Activated CD4-positive, alpha-beta memory T cell treated with anti-CD3 and anti-CD28 coated beads, Interleukin-2, amount 10 ng/mL, durations not matched to agents 7 days and 5 days (primary cell): ENCODE measurements around the gene SNX22. TPM values are rescaled to one million over a fixed set of nuclear protein-coding genes. Genes with fewer than 3 reads are reported as not detected.
A peak's percentile ranks its signal among the peaks of the same experiment; 100 is the strongest.

Experiments
- CTCF ChIA-PET: fragments of 350-600 bp; sonication (Branson Sonifier 250); formaldehyde crosslinking; loops from one replicate; lab custom pipeline; 2021; ENCODE audit warnings: antibody characterized with exemption, inconsistent platforms; lab: Charles Lee
- POLR2A ChIA-PET: fragments of 350-600 bp; sonication (Branson Sonifier 250); formaldehyde crosslinking; loops from one replicate; lab custom pipeline; 2021; ENCODE audit warnings: antibody characterized with exemption; lab: Charles Lee
- DNase-seq: peaks from one replicate; pipeline ENCODE4 v3.0.0-alpha.2; 2020
- H3K27ac Mint-ChIP-seq: one replicate; pipeline ENCODE4 v1.8.0; 2021; ENCODE audit warnings: mild to moderate bottlenecking, mixed read lengths
- H3K27me3 Mint-ChIP-seq: one replicate; pipeline ENCODE4 v1.8.0; 2021; ENCODE audit warnings: mixed read lengths
- H3K36me3 Mint-ChIP-seq: one replicate; pipeline ENCODE4 v1.8.0; 2021; ENCODE audit warnings: low read depth, mixed read lengths
- H3K4me1 Mint-ChIP-seq: one replicate; pipeline ENCODE4 v1.8.0; 2021; ENCODE audit warnings: mixed read lengths
- H3K4me3 Mint-ChIP-seq: one replicate; pipeline ENCODE4 v1.8.0; 2021; ENCODE audit warnings: mild to moderate bottlenecking, mixed read lengths
- H3K9me3 Mint-ChIP-seq: one replicate; pipeline ENCODE4 v1.8.0; 2021; ENCODE audit warnings: mixed read lengths
- total RNA-seq, 2 experiments: library from RNA; stranded (reverse); gene quantifications; one replicate each; pipeline ENCODE4 v1.2.3, GENCODE V29; 2021

The SNX22 gene
- total RNA-seq, 2 experiments from 2014 or later = 0.55 to 0.68 TPM

DNA sequence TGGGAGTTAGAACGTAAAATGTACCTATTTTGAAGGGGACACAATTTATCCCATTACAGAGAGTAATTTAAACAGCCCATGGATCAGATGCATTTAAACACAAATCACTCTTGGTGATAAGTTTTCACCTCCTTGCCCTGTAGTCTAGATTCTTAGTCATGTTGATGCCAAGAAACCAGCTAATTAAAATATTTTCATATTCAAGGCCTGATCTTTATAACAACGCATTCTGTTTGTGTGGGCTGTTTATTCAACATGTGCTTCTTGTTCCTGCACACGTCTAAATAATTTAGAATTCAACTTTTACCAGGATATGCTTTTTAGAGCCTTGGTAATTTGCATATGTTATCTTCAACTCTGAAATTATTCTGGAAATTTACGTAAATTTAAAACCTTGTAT, 29.9 kb upstream of the SNX22 start:
- POLR2A ChIA-PET = no interaction called here
- Mint-ChIP-seq H3K36me3 (peaks cover 51% of the 10 kb centered on the region), H3K27ac (no peak overlapping the region), H3K4me1 (peaks cover 2% of the 10 kb centered on the region), H3K9me3 (no peaks in the 10 kb centered on the region), H3K4me3 (no peak overlapping the region), H3K27me3 (no peaks in the 10 kb centered on the region)
- CTCF ChIA-PET = interaction anchor here (0.9 kb wide), 1 partner anchor 31 kb away, joined by 3 read pairs; no protein-coding TSS in a partner anchor
- DNase-seq = no peak

DNA sequence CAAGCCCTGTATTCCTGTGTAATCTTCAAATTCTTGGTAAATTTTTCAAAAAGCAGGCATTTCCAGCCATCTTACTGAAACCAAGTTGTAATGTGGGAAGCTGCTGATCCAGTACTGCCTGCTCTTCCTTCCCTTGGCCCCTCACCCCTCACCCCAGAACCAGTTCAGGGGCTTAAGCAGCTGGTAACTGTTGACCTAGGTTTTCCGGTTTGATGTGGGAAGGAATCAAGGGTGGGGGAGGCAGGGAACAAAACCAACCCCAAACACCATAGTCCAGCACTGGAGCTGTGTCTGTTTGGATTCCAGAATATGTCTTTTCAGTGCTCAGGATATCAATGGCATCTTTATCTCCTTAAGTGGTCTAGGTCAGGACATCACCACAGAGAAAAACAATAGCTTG, 29.1 kb upstream of the SNX22 start:
- Mint-ChIP-seq H3K4me3 (no peak overlapping the region), H3K27ac (no peak overlapping the region), H3K36me3 (peaks cover 53% of the 10 kb centered on the region), H3K4me1 (peaks cover 2% of the 10 kb centered on the region), H3K9me3 (no peaks in the 10 kb centered on the region), H3K27me3 (no peaks in the 10 kb centered on the region)
- CTCF ChIA-PET = interaction anchor here (0.7 kb wide), 1 partner anchor 1752 kb away, joined by 3 read pairs; no protein-coding TSS in a partner anchor
- DNase-seq = no peak
- POLR2A ChIA-PET = interaction anchor here (1.2 kb wide), 1 partner anchor 26 kb away, joined by 3 read pairs; no protein-coding TSS in a partner anchor

DNA sequence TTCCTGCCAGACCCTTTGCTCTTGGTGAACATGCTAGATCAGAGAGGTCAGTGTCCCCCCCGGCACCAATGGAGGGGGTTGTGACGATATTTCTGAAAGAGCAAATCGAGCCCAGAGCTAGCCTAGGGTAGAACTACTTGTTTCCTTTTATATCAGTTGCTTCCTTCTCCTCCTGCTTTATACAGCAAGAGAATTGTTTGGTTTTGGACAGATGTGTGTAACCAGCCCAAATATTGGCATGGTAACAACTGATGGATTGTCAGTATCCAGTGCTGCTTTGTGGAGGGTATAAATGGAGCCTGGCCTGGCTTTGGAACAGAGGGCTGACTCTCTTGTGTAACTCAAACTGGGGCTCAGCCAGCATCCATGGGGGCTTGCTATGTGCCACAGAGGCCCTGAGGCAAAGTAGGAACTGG, 28.6 kb upstream of the SNX22 start:
- CTCF ChIA-PET = interaction anchor here (0.6 kb wide), 1 partner anchor 860 kb away, joined by 3 read pairs; no protein-coding TSS in a partner anchor
- Mint-ChIP-seq H3K9me3 (no peaks in the 10 kb centered on the region), H3K36me3 (peaks cover 55% of the 10 kb centered on the region), H3K27me3 (no peaks in the 10 kb centered on the region), H3K4me1 (peaks cover 5% of the 10 kb centered on the region), H3K4me3 (no peak overlapping the region), H3K27ac (no peak overlapping the region)
- DNase-seq = no peak
- POLR2A ChIA-PET = interaction anchor here (1.2 kb wide), 1 partner anchor 27 kb away, joined by 3 read pairs; no protein-coding TSS in a partner anchor

DNA sequence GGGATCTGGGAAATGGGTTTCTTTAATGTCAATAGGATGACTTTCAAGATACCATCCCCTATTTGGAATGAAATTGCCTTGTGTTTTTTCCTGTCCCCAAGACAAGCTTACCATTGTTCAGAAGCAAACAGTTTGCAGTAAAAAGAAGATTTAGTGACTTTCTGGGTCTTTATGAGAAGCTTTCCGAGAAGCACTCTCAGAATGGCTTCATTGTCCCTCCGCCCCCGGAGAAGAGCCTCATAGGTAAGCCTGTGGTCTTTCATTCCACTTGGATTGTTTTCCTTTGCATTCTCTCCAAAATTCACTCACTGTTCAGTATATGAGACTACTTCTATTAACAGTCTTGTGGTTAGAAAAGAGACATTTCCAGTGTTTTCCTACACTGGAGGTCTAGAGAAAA, 25.6 kb upstream of the SNX22 start:
- Mint-ChIP-seq H3K27ac (no peak overlapping the region), H3K9me3 (no peaks in the 10 kb centered on the region), H3K4me3 (no peak overlapping the region), H3K36me3 (peaks cover 57% of the 10 kb centered on the region), H3K4me1 (peaks cover 5% of the 10 kb centered on the region), H3K27me3 (no peaks in the 10 kb centered on the region)
- POLR2A ChIA-PET = no interaction called here
- CTCF ChIA-PET = no interaction called here
- no peak for DNase-seq

DNA sequence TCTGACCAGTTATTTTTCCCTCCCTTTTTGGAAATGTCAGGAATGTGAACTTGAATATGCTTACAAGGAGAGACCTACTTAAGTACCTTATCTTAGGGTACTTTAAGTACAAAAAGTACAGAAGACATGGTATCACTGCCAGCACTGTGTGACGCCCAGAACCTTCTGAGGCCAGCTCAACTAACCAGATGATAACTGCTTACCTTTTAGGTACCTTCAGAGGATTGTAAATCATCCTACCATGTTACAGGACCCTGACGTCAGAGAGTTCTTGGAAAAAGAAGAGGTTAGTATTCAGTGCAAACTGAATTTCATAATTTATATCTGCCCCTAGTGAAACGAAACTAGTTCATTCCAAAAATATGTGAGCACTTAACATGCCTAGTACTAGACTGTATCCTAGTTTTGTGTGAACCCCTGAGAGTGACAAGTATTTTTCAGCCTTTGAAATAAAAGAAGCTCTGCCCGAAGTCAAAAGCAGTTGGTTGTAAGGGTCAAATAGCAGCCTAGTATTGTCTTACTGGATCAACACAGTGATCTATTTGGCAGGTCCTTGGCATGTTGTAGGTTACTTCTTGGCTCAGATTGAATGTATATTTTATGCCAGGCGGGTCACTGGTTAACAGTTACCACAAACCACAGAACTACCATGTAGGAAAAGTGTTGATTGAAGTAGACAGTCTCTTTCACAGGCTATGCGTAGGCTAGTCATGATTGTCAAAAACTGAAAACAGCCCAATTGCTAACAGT, 23.8 kb upstream of the SNX22 start:
- Mint-ChIP-seq H3K4me3 (no peak overlapping the region), H3K4me1 (peaks cover 5% of the 10 kb centered on the region), H3K9me3 (no peaks in the 10 kb centered on the region), H3K27me3 (no peaks in the 10 kb centered on the region), H3K36me3 (peaks cover 69% of the 10 kb centered on the region), H3K27ac (no peak overlapping the region)
- POLR2A ChIA-PET = no interaction called here
- CTCF ChIA-PET = no interaction called here
- no peak for DNase-seq

DNA sequence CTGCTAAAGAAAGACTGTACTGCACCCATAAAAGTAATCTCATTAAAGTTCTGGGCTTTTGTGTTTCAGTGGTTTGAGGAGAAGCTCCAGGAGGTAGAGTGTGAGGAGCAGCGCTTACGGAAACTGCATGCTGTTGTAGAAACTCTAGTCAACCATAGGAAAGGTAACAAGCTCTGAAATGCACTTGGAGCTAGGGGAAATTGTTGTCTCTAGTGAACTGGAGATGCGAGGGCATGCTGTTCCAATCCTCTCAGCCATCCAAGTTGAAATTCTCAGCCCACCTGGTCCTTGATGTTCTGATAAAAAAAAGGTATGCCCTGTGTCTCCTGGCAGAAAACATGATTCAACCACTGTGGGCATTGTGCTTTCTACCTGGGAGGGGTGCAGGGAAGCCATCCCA, 21.4 kb upstream of the SNX22 start:
- Mint-ChIP-seq H3K4me1 (peaks cover 5% of the 10 kb centered on the region), H3K36me3 (peaks cover 75% of the 10 kb centered on the region), H3K27me3 (no peaks in the 10 kb centered on the region), H3K27ac (no peak overlapping the region), H3K4me3 (no peak overlapping the region), H3K9me3 (no peaks in the 10 kb centered on the region)
- no peak for DNase-seq
- ChIA-PET CTCF (interaction anchor here (1.5 kb wide), 1 partner anchor 23 kb away, joined by 4 read pairs; no protein-coding TSS in a partner anchor), POLR2A (no interaction called here)

DNA sequence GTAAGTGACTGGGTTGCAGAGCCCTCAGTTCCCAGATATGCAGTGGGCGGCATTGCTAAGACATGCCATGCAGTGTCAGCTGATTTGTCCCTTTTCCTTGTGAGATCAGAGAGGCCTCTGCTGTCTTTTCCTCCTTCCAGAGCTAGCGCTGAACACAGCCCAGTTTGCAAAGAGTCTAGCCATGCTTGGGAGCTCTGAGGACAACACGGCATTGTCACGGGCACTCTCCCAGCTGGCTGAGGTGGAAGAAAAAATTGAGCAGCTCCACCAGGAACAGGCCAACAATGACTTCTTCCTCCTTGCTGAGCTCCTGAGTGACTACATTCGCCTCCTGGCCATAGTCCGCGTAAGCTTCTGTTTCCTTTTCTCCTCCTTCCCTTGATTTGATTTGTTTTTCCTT, 20.0 kb upstream of the SNX22 start:
- H3K27ac Mint-ChIP-seq = peak overlapping the region; percentile 14

DNA sequence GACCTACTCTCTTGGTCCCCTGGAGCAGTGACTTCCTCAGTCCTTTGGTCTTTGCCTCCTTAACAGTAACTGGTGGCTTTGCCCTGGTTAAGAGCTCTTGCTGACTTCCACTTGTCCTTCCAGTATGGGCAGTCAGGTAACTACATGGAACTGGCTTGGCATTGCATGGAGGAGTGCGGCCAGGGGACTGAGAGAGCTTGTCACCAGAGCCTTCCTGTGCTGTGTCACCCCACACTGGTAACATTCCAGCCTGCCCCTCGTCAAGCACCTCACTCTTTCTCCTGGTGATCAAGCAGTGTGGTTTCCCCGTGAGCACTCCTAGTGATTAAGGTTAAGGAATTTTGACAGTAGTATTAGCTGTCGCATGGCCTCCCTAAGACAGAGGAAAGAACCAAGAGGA, 19.3 kb upstream of the SNX22 start:
- Mint-ChIP-seq H3K27ac (no peak overlapping the region), H3K4me3 (no peak overlapping the region), H3K9me3 (no peaks in the 10 kb centered on the region), H3K36me3 (peaks cover 78% of the 10 kb centered on the region), H3K27me3 (no peaks in the 10 kb centered on the region), H3K4me1 (peaks cover 5% of the 10 kb centered on the region)
- ChIA-PET POLR2A (interaction anchor here (0.9 to 1.5 kb wide), 2 partner anchors 10 to 31 kb away, joined by 3 to 4 read pairs; partner anchors contain the start of gene PPIB), CTCF (no interaction called here)
- no peak for DNase-seq

More for the DNA sequence above, 20.0 kb upstream of the SNX22 start:
- Mint-ChIP-seq H3K4me3 (no peak overlapping the region), H3K4me1 (peaks cover 5% of the 10 kb centered on the region), H3K27me3 (no peaks in the 10 kb centered on the region), H3K9me3 (no peaks in the 10 kb centered on the region), H3K36me3 (peaks cover 77% of the 10 kb centered on the region)
- DNase-seq = no peak
- ChIA-PET POLR2A (interaction anchor here (1.0 to 1.5 kb wide), 3 partner anchors 22 to 36 kb away, joined by 3 to 4 read pairs (median 3); partner anchors contain the start of genes PPIB and SNX1), CTCF (interaction anchor here (0.6 kb wide), 1 partner anchor 989 kb away, joined by 3 read pairs; no protein-coding TSS in a partner anchor)

DNA sequence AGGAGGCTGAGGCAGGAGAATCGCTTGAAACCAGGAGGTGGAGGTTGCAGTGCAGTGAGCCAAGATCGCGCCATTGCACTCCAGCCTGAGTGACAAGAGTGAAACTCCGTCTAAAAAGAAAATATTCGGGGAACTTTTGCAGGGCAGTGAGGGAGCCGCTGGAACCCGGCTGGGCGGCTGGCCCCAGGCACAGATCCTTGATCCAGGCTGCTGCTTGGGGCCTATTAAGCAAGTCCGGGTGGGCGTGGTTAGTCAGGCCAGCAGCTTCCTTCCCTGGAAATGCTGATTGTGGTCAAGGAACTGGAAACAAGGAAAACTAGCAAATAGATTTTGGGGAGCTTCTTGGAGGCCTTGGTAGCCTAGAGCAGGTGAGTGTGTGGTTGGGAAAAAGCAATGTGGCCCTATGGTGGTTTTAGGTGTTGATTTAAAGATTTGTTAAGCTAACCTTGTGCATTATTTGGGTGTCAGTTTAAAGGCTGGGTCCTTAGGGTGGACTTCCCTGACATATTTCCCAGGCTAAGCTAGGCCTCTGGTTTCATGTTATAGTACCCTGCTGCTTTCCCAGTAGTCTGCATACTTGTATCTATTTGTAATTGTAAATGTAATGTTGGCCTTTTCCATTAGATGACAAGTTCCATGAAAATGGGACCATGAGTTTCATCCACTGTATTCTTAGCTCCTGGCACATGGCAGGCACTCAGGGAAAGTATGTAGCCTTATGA, 17.7 kb upstream of the SNX22 start:
- CTCF ChIA-PET = interaction anchor here (0.9 kb wide), 1 partner anchor 10 kb away, joined by 3 read pairs; no protein-coding TSS in a partner anchor
- Mint-ChIP-seq H3K36me3 (peaks cover 76% of the 10 kb centered on the region), H3K4me1 (no peaks in the 10 kb centered on the region), H3K4me3 (no peak overlapping the region), H3K27me3 (no peaks in the 10 kb centered on the region), H3K9me3 (no peaks in the 10 kb centered on the region), H3K27ac (no peak overlapping the region)
- no peak for DNase-seq
- POLR2A ChIA-PET = interaction anchor here (0.8 kb wide), 1 partner anchor 22 kb away, joined by 3 read pairs; no protein-coding TSS in a partner anchor

DNA sequence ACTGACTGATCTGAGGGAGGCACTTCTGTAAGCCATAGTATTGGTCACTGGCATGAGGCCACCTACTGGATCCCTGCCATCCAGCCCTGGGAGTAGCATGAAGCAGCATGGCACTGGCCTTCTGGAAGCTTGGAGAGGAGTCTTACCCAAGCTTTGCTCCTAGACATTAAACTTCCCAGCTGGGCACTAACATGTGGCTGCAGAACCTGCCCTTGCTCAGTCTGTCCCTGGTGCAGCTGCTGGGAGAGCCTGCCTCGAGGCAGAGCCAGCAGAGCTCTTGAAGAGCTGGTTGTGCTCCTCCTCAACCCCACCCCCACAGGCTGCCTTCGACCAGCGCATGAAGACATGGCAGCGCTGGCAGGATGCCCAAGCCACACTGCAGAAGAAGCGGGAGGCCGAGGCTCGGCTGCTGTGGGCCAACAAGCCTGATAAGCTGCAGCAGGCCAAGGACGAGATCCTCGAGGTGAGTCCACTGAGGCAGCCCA, 17.1 kb upstream of the SNX22 start:
- no peaks in the 10 kb centered on the region for H3K27me3 Mint-ChIP-seq
- no peaks in the 10 kb centered on the region for H3K9me3 Mint-ChIP-seq
- no peak overlapping the region for H3K27ac Mint-ChIP-seq
- POLR2A ChIA-PET = interaction anchor here (0.8 kb wide), 1 partner anchor 21 kb away, joined by 3 read pairs; no protein-coding TSS in a partner anchor
- peaks cover 77% of the 10 kb centered on the region for H3K36me3 Mint-ChIP-seq
- CTCF ChIA-PET = interaction anchor here (0.9 kb wide), 1 partner anchor 9 kb away, joined by 3 read pairs; no protein-coding TSS in a partner anchor
- no peak overlapping the region for H3K4me3 Mint-ChIP-seq
- DNase-seq = no peak
- no peaks in the 10 kb centered on the region for H3K4me1 Mint-ChIP-seq

DNA sequence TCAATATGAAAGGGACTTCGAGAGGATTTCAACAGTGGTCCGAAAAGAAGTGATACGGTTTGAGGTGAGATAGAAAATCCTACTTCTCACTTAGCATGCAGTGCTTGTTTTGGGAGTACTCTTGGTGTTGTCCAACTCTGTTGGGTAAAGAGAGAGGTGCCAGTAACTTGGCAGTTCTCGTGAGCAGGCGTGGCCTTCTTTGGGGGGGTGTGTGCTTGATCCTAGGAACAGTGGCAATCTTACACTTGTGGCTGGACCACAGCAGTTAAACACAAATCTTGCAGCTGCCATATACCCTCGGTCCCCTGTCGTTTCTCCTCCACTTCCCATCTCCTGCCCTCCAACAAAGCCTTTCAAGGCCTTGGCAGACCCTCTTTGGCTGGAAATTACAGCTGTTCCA, 15.2 kb upstream of the SNX22 start:
- Mint-ChIP-seq H3K9me3 (no peaks in the 10 kb centered on the region), H3K27me3 (no peaks in the 10 kb centered on the region), H3K36me3 (peaks cover 74% of the 10 kb centered on the region), H3K4me1 (no peaks in the 10 kb centered on the region), H3K27ac (no peak overlapping the region), H3K4me3 (no peak overlapping the region)
- CTCF ChIA-PET = interaction anchor here (1.4 kb wide), 1 partner anchor 13 kb away, joined by 4 read pairs; no protein-coding TSS in a partner anchor
- POLR2A ChIA-PET = no interaction called here
- no peak for DNase-seq

DNA sequence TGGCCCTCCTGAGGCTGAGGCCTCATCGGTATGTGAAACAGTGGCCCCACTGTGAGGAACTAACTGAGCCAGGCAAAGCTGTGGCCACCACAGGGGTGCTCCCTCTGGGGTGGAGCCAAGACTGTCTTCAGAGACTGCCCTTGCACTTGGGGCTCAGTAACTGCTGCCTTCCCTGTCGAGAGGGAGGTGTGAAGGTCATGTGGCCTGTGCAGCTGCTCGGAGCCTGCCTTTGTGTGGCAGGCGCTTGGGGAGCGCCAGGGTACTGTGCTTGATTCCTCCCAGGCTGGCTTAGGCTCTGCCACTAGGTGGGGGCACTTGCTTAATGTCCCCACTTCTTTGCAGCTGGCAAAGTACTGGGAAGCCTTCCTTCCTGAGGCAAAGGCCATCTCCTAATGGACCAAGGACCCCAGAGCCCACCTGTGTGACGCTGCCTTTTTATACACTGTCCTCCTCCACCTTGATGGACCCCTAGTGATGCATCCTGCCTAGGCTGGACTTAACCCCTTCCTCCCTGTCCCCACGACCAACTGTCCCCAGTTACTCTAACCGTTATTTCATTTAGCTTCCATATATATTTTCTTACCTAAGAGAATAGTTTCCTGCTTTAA, 14.2 kb upstream of the SNX22 start:
- CTCF ChIA-PET = interaction anchor here (0.6 to 1.4 kb wide), 2 partner anchors 12 to 35 kb away, joined by 3 to 4 read pairs; no protein-coding TSS in a partner anchor
- POLR2A ChIA-PET = no interaction called here
- H3K27me3 Mint-ChIP-seq = no peaks in the 10 kb centered on the region
- H3K36me3 Mint-ChIP-seq = peaks cover 73% of the 10 kb centered on the region
- no peaks in the 10 kb centered on the region for H3K9me3 Mint-ChIP-seq
- no peak for DNase-seq
- no peak overlapping the region for H3K4me3 Mint-ChIP-seq
- no peak overlapping the region for H3K27ac Mint-ChIP-seq
- H3K4me1 Mint-ChIP-seq = no peaks in the 10 kb centered on the region
